ENCODE measurements around the gene RAI1.

The RAI1 gene

DNA sequence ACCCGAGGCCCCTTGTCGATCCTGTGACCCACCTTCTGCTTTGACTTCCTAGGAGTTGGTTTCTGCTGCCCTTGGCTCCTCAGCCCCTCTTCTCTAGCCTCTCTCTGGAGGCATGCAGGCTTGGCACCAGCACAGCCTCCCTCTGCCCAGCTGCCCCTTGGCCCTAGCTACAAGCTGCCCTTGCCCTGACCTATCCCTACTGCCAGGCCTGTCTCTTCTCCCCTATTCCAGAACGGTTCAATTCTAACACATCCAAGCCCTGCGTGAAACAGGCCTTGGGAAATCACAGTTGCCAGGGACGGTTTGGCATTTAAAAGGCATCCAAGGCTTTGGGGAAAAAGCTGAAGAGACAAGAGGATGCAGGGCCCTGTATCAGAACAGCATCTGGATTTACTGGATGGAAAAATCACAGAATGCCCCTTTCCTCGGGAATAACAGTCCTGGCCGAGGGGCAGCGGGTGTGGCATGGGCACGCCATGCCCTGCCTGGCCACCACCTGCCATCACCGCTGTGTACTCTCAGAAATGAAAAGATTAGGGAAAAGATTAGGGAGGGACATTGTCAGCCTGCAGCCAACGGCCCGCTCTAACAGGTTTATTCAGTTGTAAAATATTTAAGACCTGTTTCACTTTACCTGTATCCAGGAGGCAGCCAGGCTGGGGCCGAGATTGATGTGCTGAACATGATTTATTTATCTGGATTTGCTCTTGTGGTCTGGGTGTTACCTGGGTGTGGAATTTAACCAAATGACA, 15.8 kb downstream of the RAI1 start:
- POLR2A ChIA-PET (ENCODE audit: low non-redundant PET): no interaction called here
- no peak for DNase-seq (ENCODE audit: low spot score)
- CTCF ChIA-PET: no interaction called here
- peak overlapping the region; percentile 82 for H3K27ac ChIP-seq
- TF ChIP-seq, protein P1, sequence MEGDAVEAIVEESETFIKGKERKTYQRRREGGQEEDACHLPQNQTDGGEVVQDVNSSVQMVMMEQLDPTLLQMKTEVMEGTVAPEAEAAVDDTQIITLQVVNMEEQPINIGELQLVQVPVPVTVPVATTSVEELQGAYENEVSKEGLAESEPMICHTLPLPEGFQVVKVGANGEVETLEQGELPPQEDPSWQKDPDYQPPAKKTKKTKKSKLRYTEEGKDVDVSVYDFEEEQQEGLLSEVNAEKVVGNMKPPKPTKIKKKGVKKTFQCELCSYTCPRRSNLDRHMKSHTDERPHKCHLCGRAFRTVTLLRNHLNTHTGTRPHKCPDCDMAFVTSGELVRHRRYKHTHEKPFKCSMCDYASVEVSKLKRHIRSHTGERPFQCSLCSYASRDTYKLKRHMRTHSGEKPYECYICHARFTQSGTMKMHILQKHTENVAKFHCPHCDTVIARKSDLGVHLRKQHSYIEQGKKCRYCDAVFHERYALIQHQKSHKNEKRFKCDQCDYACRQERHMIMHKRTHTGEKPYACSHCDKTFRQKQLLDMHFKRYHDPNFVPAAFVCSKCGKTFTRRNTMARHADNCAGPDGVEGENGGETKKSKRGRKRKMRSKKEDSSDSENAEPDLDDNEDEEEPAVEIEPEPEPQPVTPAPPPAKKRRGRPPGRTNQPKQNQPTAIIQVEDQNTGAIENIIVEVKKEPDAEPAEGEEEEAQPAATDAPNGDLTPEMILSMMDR (conservative IDR thresholded peaks at IDR 0.05; ENCODE audit: low read depth): no peak

DNA sequence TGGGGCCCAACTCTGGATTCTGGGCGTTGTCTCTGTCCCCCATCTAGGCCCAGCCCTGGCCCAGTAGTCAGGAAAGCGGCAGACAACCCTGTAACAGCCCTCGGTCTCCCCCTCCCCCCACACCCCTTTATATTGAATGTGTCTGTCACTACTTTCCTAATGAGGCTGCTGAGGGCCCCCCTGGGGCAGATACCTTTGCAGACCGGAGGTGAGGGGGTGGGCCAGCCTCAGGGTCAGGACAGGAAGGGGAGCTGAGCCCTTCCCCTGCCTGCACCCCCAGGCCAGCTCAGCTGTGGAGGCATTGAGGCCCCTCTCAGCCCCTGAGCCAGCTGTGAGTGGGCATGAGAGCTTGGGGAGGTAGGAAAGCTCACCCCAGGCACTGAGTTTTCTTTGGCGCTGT, 17.1 kb downstream of the RAI1 start:
- TF ChIP-seq, protein P1 (conservative IDR thresholded peaks at IDR 0.05; ENCODE audit: low read depth): no peak
- CTCF ChIA-PET: no interaction called here
- DNase-seq (ENCODE audit: low spot score): no peak
- H3K27ac ChIP-seq: peak overlapping the region; percentile 82
- POLR2A ChIA-PET (ENCODE audit: low non-redundant PET): no interaction called here

DNA sequence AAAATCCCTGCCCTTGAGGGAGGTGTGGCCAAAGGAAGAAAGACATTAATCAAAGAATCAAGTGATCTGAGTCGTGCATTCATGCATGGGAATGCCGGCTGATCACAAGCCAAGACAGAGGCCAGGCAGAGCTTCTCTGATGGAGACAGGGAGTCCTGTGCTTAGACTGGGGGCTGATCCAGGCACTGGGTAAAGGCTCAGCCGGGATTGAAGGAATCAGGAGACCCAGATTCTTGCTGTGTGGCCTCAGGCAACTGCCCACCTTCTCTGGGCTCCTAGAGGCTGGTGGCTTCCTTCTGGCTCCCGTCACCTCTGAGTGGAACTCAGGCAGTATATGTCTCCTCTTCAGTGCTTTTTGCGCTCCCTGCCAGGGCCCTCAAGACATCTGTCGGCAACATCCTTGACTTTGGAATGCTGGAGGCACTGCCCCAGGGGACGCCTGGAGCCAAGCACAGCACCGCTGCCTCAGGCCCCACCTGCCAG, 17.7 kb downstream of the RAI1 start:
- CTCF ChIA-PET: no interaction called here
- TF ChIP-seq, protein P1 (conservative IDR thresholded peaks at IDR 0.05; ENCODE audit: low read depth): no peak
- POLR2A ChIA-PET (ENCODE audit: low non-redundant PET): no interaction called here
- H3K27ac ChIP-seq: peak overlapping the region; percentile 82
- no peak for DNase-seq (ENCODE audit: low spot score)

DNA sequence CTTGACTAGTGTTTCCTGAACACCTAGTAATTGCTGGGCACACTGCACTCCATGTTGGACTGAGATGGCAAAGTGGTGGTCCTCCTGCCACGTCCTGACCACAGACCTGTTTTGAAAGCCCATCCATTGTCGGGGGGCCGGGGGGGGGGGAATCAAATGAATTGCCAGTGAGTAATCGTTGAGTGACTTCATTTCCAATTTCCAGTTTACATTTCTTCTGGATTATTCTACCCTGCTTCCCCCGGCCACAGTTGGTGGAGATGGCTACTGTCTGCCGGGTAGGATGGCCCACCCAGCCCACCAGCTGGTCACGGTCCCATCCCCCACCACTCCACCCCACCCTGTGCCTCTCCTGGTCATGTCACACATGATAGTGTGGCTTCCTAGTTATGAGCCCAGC, 18.2 kb downstream of the RAI1 start:
- ChIA-PET CTCF (no interaction called here), POLR2A (ENCODE audit: low non-redundant PET) (no interaction called here)
- H3K27ac ChIP-seq: peak overlapping the region; percentile 82
- TF ChIP-seq, protein P1 (conservative IDR thresholded peaks at IDR 0.05; ENCODE audit: low read depth): no peak
- no peak for DNase-seq (ENCODE audit: low spot score)

DNA sequence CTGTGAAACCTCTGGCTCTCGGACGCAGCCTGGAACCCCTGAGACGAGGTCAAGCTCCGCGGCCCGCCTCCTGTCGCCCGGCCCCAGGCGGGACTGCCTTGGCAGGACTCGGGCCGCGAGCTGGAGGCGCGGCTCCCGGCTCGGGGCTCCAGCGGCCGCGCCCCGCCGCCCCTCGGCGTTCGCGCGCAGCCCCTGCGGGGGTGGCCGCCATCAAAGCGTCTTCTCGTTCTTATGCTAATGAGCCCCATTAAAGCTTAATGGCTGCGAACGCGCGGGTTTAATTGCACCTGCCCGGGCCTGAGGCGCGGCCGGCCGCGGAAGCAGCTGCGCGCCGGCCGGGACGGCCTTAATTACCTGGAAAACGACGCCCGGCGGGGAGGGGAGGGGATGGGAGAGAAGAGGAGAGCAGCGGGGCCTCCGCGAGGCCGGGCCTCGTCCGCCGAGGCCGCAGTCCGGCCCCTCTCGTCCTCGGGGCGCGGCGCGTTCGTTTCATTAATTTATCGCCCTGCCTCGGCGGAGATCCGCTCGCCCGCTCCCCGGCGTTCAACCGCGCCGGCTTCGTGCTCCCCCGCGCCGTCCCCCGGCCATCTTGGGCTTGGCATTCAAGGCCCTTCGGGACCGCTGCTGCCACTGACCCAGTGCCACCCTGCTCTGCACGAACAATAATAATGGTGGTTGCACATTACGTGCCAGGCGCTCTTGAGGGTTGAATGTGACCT, 19.2 kb downstream of the RAI1 start:
- TF ChIP-seq, protein P1 (conservative IDR thresholded peaks at IDR 0.05; ENCODE audit: low read depth): no peak
- DNase-seq (ENCODE audit: low spot score): no peak
- H3K27ac ChIP-seq: peak overlapping the region; percentile 49; the same call in 1 of the 2 replicates
- CTCF ChIA-PET: no interaction called here
- POLR2A ChIA-PET (ENCODE audit: low non-redundant PET): no interaction called here

DNA sequence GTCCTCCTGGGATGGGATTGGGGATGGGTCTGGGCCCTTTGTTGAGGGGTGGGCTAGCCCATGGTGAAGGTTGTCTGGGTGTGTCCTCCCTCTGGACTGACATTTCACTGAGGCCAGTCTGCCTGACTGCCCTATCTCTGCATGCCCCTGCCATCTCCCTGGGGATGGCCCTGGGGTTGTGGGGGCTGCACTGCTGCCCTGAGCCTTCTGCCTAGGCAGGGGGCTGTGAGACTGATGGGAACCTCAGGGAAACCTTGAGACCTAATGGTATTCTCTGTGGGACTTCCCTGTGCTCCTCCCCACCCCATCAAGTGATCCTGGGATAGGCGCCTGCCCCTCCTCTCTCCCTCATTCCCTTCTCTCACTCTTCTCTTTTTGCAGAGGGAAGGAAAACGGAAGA, 19.9 kb downstream of the RAI1 start:
- CTCF ChIA-PET: no interaction called here
- H3K27ac ChIP-seq: peak overlapping the region; percentile 49
- POLR2A ChIA-PET (ENCODE audit: low non-redundant PET): no interaction called here
- TF ChIP-seq, protein P1 (conservative IDR thresholded peaks at IDR 0.05; ENCODE audit: low read depth): no peak
- DNase-seq (ENCODE audit: low spot score): no peak
